ENCODE measurements around the gene TTYH3. TPM values are rescaled to one million over a fixed set of nuclear protein-coding genes. Genes with fewer than 3 reads are reported as not detected.

Gene TTYH3
- total and polyA plus RNA-seq, 2 of the 13 experiments (the other 11 are each of a cell fraction or from before 2014, with no cell fraction given) = 26.3 to 50.0 TPM

DNA sequence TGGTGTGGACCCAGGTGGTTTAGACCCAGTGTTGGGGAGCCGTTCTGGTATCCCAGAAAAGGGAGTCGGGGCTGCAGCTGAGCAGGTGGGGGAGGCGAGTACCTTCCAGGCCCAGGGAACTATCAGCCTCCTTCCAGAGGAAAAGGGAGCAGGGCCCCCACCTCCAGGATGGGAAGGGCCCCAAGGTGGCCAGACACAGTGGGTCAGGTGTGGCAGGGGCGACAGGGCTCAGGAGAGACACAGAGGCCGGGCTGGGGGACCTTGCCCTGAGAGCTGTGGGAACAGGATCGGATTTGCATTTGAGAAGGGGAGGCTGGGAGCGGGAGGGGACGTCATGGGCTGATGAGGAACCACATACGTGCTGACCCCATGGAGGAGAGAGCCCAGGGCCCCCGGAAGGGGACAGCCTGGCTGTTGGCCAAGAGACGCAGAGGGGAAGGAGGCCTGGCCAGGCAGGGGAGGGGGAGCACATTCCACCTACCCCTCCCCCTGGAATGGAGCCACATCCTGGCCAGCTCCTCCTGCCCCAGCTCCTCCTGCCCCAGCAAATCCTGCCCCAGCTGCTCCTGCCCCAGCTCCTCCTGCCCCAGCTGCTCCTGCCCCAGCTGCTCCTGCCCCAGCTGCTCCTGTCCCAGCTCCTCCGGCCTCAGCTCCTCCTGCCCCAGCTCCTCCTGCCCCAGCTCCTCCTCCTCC lies 9.7 kb upstream of the TTYH3 start (continued):
- TF ChIP-seq, protein P1, sequence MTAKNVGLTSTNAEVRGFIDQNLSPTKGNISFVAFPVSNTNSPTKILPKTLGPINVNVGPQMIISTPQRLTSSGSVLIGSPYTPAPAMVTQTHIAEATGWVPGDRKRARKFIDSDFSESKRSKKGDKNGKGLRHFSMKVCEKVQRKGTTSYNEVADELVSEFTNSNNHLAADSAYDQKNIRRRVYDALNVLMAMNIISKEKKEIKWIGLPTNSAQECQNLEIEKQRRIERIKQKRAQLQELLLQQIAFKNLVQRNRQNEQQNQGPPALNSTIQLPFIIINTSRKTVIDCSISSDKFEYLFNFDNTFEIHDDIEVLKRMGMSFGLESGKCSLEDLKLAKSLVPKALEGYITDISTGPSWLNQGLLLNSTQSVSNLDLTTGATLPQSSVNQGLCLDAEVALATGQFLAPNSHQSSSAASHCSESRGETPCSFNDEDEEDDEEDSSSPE (CRISPR knock-in tag; IDR thresholded peaks at IDR 0.05) = peak; percentile 41; the same call in 1 of the 2 replicates
- TF ChIP-seq ZFX (CRISPR knock-in tag; IDR thresholded peaks at IDR 0.05; ENCODE audit: low read depth) (peak; percentile 31; the same call in 1 of the 2 replicates), ZNF572 (CRISPR knock-in tag; IDR thresholded peaks at IDR 0.05) (peak; percentile 55; the same call in 1 of the 2 replicates), GTF2F1 (IDR thresholded peaks at IDR 0.05; ENCODE audit: low read length) (no peak), NFYC (CRISPR knock-in tag; IDR thresholded peaks at IDR 0.05) (no peak), ZC3H4 (CRISPR knock-in tag; IDR thresholded peaks at IDR 0.05; ENCODE audit: borderline replicate concordance) (no peak), SNAPC2 (CRISPR knock-in tag; IDR thresholded peaks at IDR 0.05) (peak; percentile 98), DNMT3B (CRISPR knock-in tag; conservative IDR thresholded peaks at IDR 0.05) (no peak), RARA (CRISPR knock-in tag; IDR thresholded peaks at IDR 0.05) (peak; percentile 90), THYN1 (CRISPR knock-in tag; IDR thresholded peaks at IDR 0.05; ENCODE audit: borderline replicate concordance, low read depth) (no peak), MED8 (CRISPR knock-in tag; IDR thresholded peaks at IDR 0.05; ENCODE audit: insufficient replicate concordance) (peak; percentile 2), XRCC5 (optimal IDR thresholded peaks at IDR 0.05; ENCODE audit: low read length) (no peak), CCDC6 (CRISPR knock-in tag; IDR thresholded peaks at IDR 0.05) (peak; percentile 64; the same call in 1 of the 2 replicates), ZNF850 (CRISPR knock-in tag; conservative IDR thresholded peaks at IDR 0.05) (0 out of 2 replicates have a peak, but pooled peaks have one; percentile 81), ZNF607 (CRISPR knock-in tag; IDR thresholded peaks at IDR 0.05; ENCODE audit: borderline replicate concordance) (peak; percentile 97; the same call in 1 of the 2 replicates), TSC22D2 (CRISPR knock-in tag; IDR thresholded peaks at IDR 0.05; ENCODE audit: borderline replicate concordance) (no peak), KAT8 (CRISPR knock-in tag; IDR thresholded peaks at IDR 0.05) (peak; percentile 78), TBX2 (CRISPR knock-in tag; IDR thresholded peaks at IDR 0.05; ENCODE audit: borderline replicate concordance) (peak; percentile 82)
- TF ChIP-seq, protein P2, sequence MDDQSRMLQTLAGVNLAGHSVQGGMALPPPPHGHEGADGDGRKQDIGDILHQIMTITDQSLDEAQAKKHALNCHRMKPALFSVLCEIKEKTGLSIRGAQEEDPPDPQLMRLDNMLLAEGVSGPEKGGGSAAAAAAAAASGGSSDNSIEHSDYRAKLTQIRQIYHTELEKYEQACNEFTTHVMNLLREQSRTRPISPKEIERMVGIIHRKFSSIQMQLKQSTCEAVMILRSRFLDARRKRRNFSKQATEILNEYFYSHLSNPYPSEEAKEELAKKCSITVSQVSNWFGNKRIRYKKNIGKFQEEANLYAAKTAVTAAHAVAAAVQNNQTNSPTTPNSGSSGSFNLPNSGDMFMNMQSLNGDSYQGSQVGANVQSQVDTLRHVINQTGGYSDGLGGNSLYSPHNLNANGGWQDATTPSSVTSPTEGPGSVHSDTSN (CRISPR knock-in tag; IDR thresholded peaks at IDR 0.05; ENCODE audit: borderline replicate concordance) = no peak
- TF ChIP-seq, protein P3, sequence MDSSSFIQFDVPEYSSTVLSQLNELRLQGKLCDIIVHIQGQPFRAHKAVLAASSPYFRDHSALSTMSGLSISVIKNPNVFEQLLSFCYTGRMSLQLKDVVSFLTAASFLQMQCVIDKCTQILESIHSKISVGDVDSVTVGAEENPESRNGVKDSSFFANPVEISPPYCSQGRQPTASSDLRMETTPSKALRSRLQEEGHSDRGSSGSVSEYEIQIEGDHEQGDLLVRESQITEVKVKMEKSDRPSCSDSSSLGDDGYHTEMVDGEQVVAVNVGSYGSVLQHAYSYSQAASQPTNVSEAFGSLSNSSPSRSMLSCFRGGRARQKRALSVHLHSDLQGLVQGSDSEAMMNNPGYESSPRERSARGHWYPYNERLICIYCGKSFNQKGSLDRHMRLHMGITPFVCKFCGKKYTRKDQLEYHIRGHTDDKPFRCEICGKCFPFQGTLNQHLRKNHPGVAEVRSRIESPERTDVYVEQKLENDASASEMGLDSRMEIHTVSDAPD (CRISPR knock-in tag; IDR thresholded peaks at IDR 0.05) = no peak
- TF ChIP-seq, protein P4, sequence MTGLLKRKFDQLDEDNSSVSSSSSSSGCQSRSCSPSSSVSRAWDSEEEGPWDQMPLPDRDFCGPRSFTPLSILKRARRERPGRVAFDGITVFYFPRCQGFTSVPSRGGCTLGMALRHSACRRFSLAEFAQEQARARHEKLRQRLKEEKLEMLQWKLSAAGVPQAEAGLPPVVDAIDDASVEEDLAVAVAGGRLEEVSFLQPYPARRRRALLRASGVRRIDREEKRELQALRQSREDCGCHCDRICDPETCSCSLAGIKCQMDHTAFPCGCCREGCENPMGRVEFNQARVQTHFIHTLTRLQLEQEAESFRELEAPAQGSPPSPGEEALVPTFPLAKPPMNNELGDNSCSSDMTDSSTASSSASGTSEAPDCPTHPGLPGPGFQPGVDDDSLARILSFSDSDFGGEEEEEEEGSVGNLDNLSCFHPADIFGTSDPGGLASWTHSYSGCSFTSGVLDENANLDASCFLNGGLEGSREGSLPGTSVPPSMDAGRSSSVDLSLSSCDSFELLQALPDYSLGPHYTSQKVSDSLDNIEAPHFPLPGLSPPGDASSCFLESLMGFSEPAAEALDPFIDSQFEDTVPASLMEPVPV (CRISPR knock-in tag; IDR thresholded peaks at IDR 0.05) = no peak
- TF ChIP-seq, protein P5, sequence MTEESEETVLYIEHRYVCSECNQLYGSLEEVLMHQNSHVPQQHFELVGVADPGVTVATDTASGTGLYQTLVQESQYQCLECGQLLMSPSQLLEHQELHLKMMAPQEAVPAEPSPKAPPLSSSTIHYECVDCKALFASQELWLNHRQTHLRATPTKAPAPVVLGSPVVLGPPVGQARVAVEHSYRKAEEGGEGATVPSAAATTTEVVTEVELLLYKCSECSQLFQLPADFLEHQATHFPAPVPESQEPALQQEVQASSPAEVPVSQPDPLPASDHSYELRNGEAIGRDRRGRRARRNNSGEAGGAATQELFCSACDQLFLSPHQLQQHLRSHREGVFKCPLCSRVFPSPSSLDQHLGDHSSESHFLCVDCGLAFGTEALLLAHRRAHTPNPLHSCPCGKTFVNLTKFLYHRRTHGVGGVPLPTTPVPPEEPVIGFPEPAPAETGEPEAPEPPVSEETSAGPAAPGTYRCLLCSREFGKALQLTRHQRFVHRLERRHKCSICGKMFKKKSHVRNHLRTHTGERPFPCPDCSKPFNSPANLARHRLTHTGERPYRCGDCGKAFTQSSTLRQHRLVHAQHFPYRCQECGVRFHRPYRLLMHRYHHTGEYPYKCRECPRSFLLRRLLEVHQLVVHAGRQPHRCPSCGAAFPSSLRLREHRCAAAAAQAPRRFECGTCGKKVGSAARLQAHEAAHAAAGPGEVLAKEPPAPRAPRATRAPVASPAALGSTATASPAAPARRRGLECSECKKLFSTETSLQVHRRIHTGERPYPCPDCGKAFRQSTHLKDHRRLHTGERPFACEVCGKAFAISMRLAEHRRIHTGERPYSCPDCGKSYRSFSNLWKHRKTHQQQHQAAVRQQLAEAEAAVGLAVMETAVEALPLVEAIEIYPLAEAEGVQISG (CRISPR knock-in tag; IDR thresholded peaks at IDR 0.05) = peak; percentile 75

All from HepG2 (cell line).